GM19351 (cell line): ENCODE data around the gene TSPAN2.
A peak's percentile ranks its signal among the peaks of the same experiment; 100 is the strongest.

Experiments used
- ATAC-seq: cut with Tn5 transposase; IDR thresholded peaks from one replicate; pipeline ENCODE4 v1.9.1; 2021; ENCODE audit warnings: mild to moderate bottlenecking, moderate library complexity; ENCODE audit not compliant: unreplicated experiment

The TSPAN2 gene

GRCh38 chr1:115089420-115090185 lies at the start of gene TSPAN2:
TSS of gene TSPAN2 (minus strand) at chr1:115089503. CDS start at chr1:115089432, 71 bp downstream.
- peak; percentile 47 for ATAC-seq

GRCh38 chr1:115138973-115139372 lies 49.7 kb upstream of the TSPAN2 start:
- ATAC-seq = peak; percentile 96

DNA sequence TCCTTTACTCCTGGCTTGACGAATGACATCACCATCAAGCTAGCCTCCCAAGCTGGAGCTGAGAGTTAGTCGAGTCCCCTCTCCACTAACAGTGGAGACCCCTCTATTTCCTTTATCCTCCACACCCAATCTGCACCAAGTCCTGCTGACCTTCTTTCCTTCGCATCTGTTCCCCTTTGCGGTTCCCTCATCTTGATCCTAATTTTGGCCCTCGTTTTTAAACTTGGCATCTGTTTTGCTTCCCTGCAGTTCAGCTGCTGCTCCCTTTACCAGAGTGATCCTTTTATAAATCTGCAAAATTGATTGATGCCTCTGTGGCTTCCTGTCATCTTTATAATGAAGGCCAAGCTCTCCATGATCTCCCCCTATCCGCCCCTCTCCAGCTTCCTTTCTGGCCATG lies 49.0 kb upstream of the TSPAN2 start:
- no peak for ATAC-seq

DNA sequence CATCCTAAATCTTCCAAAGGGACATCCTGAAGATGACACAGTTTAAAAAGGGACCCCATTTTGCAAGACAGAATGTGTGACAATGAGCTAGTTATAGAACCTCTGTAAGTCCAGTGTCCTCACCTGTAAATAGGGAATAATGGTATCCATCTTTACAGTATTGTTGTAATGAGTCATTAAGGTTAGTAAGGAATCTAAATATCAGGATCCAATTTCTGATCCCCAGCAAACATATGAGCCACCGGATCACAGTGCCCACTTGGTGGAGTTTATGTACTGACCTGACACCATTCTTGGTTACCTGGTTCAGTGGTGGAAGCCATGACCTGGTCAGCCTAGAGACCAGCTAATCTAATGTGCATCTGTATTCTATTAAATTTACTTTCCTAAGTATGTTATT lies 47.9 kb upstream of the TSPAN2 start:
- no peak for ATAC-seq

- ATAC-seq = no peak
Observed at GRCh38 chr1:115136706-115137105, 47.4 kb upstream of the TSPAN2 start.

GRCh38 chr1:115136106-115136505 lies 46.8 kb upstream of the TSPAN2 start:
- no peak for ATAC-seq

DNA sequence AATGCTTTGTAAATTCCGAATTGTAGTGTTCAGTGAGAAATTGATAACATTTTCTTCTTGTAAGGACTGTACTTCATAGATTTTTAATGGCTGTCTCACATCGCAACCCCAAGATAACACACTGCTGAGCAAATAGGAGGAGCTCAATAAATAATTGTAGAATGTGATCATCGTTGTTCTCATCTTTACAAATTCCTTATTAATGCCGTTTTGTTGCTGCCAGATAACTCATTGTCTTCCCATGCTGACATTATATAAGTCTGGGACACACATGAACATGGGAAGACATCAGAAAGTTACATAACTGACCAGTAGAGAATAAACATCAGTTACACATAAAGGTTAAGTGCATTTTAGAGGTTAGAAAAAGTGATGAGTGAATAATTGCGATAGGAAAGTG lies 46.4 kb upstream of the TSPAN2 start:
- ATAC-seq = no peak

DNA sequence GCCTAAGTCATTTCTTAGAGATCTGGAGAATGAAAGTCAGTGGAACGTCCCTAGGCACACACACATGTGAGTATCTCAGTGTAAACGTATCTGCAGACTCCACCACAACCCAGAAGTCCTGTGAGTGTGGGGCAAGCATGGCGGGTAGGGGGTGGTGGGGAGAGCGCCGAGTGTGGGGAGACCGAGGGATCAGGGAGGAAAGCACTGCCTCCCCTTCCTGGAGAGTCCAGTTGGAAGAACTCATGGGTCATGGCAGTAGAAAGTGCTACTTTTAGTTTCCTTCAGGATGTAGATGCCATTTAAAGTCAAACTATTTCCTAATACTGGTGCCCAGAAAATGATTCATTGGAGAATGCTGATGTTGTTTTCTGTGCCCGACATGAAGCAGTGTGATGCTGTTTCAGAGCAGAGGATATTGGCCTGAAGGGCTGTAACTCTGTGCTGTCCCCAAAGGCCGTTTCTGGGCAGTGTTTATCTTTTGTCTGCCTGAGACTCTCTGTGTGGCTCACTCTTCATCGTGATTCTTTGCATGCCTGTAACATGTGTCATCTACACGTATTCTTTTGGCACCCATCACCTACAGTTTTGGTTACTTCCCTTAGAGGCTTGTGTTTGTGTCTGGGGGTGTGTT lies 45.7 kb upstream of the TSPAN2 start:
- ATAC-seq = no peak

DNA sequence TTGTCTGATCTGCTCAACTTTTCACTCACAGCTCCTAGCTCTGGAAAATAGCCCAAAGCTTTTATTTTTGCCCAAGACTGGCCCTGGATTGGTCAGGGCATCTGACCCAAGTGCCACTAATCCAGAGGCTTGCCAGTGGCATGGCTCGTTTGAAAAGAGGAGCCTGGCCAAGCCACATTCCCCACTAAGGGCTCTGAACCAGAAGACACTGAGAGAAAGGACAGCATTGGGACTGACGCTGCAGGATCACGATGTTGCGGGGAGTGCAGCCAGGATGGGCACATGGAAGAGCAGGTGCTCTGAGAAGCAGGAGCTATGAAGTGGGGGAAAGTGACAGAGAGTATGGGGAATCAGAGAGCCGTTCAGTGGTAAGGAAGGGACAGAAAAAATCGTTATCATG lies 44.9 kb upstream of the TSPAN2 start:
- ATAC-seq = no peak

DNA sequence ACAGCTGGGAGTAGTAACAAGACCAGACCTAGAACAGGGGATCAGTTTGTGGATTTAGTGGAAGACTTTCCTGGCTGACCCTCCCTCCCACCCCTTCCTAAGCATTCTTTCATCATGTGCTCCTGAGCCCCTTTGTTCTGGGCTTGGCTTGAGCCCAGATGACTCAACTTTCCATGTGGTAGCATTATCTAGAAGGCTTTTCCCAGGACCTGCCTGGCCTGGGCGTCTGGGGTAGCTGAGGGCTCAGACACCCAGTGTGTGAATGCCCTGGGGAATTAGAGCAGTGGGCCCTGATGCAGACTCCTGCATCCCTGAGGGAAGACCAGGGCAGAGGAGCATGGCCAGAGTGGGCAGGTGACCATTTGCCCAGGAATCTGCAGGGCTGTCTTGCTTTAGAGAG lies 44.1 kb upstream of the TSPAN2 start:
- no peak for ATAC-seq

- ATAC-seq = no peak
Observed at GRCh38 chr1:115130786-115131185, 41.5 kb upstream of the TSPAN2 start.

GRCh38 chr1:115129071-115129640 lies 39.9 kb upstream of the TSPAN2 start:
- ATAC-seq = no peak

GRCh38 chr1:115127539-115127938 lies 38.2 kb upstream of the TSPAN2 start:
- ATAC-seq = no peak

DNA sequence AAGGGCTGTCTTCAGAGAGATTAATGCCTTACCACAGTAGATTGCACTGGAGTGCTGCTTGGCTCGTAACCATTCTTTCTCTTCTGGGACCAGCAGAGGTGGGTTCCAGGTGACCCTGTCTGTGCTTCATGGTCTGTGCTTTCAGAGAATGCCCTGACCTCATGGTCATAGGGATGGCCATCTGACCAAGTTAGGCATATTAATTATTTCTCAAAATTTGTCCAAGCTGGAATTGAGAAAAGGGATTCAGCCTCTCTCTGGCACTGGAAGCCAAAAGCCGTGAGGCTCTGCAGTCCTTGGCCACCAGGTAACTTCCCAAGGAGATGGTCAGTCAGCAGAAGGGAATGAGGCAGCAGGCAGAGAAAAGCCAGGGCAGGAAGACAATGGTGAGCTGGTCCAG lies 37.2 kb upstream of the TSPAN2 start:
- no peak for ATAC-seq

DNA sequence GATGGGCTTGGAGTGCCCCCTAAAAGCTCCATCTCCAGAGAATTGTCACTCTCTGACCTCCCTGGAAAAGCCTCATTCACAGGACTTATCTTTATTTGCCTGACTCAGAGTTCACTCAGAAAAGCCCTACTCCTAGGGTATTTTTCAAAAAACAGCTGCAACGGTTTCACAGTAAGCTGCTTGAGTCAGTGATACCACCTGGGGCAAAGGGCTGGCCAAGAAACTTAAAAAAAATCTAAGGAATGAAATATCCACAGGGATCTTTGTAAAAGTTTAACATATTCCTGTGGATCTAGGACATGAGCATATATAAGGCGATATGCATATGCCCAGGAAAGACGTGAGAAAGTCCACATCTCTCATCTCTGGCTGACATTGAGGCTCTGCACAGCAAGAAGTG lies 33.8 kb upstream of the TSPAN2 start:
- no peak for ATAC-seq

DNA sequence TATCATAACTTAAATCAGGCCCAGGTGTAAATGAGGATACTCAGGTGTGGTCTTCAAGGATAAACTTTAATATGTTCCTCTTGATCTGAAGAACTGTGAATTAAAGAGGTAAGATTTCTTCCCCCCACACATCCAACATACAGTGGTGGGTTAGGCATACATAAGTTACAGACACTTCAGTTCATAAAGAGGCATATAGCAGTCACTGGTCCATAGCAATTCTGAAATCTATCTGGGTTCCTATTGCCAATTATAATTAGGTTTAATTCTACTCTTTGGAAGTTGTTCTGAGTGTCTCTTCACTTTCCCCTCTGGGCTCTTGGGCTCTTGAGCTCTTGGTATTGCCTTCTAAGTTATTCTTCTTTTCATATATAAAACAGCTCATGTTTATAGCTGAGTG lies 32.5 kb upstream of the TSPAN2 start:
- no peak for ATAC-seq

- ATAC-seq = no peak
Observed at GRCh38 chr1:115120296-115120695, 31.0 kb upstream of the TSPAN2 start.

GRCh38 chr1:115118611-115119010 lies 29.3 kb upstream of the TSPAN2 start:
- no peak for ATAC-seq

DNA sequence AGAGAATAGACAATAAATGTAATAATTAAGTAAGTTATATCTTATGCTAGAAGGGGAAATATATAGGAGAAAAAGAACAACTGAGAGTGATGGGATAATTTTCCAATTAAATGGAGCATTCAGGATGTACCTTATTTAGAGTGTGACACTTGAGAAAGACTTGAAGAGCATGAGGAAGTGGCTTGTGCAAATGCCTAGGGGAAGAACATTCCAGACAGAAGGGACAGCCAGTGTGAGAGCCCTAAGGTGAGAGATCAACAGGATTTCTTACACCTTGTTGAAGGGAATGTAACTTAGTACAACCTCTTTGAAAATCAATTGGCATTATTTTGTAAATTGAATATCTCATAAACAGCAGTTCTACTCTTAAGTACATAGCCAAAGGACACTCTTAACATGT lies 28.8 kb upstream of the TSPAN2 start:
- no peak for ATAC-seq

DNA sequence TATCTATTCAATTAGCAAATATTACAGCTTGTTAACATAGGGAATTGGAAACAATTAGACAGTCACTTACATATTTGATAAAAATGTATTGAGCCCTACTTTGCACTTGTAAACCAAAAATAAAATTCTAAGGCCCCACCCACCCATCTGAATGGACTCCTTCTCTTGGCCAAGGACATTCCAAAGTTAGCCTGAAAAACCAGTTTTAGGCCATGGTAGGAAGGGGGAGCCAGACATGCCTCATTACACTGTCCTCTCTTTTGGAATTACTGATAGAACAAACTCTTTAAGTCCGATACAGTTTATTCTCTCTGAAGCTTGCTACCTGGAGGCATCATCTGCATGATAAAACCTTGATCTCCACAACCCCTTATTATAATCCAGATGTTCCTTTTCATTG lies 28.0 kb upstream of the TSPAN2 start:
- no peak for ATAC-seq

DNA sequence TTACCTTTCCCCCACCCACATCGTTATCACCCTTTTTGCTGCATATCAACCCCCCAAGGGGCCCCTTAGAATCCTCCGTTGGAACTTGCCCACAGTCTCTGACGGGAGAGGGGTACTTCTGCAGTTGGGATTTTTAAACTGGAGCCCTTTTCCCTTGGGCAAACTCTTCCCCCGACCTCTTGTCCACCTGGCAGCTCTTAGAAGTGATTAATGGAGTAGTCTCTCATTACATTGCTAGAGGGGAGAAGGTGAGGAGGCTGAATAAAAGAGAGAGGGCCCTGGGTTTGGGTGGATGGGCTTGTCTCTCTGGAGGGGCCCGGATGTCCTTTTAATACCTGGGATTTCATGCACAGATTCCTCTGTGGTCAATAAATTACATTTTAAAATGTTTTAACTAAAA lies 27.2 kb upstream of the TSPAN2 start:
- no peak for ATAC-seq

DNA sequence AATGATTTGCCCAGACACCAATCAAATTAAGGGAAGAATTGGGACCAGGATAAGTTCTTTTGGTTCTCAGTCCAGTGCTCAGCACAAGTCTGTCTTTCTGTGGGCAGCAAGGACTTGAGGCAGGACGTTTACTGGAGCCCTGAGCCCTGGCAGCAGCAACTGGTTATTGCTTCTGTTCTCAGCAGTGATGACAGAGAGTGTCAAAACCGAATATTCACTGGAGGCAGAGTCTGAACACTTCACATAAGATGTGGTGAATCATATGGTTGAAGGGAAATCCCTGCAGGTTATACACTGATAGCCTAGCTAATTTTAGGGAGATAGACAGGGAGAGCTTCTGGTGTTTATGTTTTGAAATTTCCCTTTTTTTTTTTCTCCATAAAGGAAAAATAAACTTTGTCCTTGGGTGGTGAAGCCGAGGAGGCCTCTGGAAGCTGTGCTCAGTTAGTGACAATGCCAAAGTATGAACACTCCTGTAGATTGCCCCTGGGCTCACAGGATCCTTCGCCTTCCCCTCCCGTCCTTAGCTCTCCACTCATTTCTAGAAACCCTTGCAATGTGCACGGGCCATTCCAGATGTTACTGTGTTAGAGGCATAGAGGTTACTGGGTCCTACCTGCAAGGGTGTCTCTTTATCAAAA lies 26.3 kb upstream of the TSPAN2 start:
- ATAC-seq = no peak
